A673 (cell line): ENCODE data around the gene HIVEP1.

Experiments
- EZH2 ChIP-seq: fragments of 200-600 bp; sonication (generic); IDR thresholded peaks from 2 replicates; pipeline ENCODE4 v1.6.1; 2017; ENCODE audit warnings: borderline replicate concordance, low read depth, mild to moderate bottlenecking, mixed read lengths, antibody characterized with exemption, low read length; ENCODE audit not compliant: poor library complexity, severe bottlenecking
- TF ChIP-seq, protein P1 (sequence below): fragments of 300-800, 200-600 bp; sonication (generic); conservative IDR thresholded peaks from 2 replicates; pipeline ENCODE4 v1.5.1; 2017; ENCODE audit warnings: low read depth, mild to moderate bottlenecking, antibody characterized with exemption, low read length, moderate library complexity, mixed read lengths

- TF ChIP-seq, protein P1, sequence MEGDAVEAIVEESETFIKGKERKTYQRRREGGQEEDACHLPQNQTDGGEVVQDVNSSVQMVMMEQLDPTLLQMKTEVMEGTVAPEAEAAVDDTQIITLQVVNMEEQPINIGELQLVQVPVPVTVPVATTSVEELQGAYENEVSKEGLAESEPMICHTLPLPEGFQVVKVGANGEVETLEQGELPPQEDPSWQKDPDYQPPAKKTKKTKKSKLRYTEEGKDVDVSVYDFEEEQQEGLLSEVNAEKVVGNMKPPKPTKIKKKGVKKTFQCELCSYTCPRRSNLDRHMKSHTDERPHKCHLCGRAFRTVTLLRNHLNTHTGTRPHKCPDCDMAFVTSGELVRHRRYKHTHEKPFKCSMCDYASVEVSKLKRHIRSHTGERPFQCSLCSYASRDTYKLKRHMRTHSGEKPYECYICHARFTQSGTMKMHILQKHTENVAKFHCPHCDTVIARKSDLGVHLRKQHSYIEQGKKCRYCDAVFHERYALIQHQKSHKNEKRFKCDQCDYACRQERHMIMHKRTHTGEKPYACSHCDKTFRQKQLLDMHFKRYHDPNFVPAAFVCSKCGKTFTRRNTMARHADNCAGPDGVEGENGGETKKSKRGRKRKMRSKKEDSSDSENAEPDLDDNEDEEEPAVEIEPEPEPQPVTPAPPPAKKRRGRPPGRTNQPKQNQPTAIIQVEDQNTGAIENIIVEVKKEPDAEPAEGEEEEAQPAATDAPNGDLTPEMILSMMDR = no peak
- no peak for TF ChIP-seq EZH2
Measured at GRCh38 chr6:12048609-12049008, 36.5 kb downstream of the HIVEP1 start.
